Activated CD4-positive, CD25-positive, alpha-beta regulatory T cell treated with anti-CD3 and anti-CD28 coated beads, Interleukin-2, amount 50 U/mL, for 24 hours (primary cell): ENCODE results near the gene IL6ST.
A peak's percentile ranks its signal among the peaks of the same experiment; 100 is the strongest.

Experiments
- ATAC-seq, 2 donors: fragments of 150-1000 bp; cut with Tn5 transposase; one replicate each; pipeline ENCODE4 v1.10.0; 2021; ENCODE audit warnings: mild to moderate bottlenecking in 1 of 2, moderate library complexity in 1 of 2

Gene IL6ST

GRCh38 chr5:55918087-55919035 is 76.4 kb downstream of the IL6ST start:
- ATAC-seq = peak; percentile 60 to 64

DNA sequence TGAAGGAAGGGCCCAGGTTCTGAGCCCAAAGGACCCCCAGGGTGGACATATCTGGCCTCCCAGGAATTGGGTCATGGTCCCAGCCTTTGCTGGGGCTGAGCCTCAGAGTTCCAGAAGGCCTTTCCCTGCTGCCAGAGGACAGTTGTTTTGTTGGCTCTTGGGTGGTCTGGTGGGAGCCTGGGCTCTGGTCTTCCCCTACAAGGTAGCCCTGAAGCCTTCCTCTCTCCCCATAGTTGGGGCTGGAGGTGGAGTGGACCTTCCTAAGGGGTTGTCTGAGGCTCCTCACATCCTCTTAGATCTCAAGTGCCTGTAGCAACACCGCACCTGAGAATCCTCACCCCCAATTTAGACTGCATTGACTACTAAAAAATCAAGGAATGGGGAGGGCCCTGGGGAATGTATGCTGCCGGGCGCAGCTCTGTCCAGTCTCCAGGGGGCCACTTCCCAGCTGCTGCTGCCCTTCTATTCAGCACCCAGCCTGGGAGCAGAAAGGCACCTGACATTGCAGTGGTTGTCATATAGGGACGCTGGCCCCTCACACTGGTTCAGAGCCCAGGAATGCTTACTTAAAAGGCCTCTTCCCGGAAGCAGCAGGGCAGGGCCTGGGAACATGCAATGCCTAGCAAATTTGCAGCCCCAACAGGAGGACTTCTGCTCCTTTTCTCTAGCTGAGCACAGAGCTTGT is 77.2 kb downstream of the IL6ST start:
- no peak for ATAC-seq

GRCh38 chr5:55916986-55917385 is 77.8 kb downstream of the IL6ST start:
- ATAC-seq = no peak

DNA sequence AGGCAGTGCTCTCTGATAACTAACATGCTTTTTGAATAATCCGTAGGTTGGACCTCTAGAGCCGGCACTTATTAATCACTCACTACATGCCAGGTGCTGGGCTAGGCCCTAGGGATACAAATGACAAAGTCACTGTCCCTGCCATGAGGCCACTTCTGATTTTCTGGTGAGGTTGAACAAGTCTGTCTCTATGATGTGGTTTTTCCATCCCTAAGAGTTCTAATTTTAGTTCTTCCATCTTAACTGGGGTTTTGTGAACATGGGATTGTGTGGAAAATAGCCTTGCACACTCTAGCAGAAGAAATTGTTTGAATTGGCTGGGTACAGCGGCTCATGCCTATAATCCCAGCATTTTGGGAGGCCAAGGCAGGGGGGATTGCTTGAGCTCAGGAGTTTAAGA is 79.0 kb downstream of the IL6ST start:
- no peak for ATAC-seq

- no peak for ATAC-seq
These were observed 79.8 kb downstream of the IL6ST start for GRCh38 chr5:55914971-55915370.

DNA sequence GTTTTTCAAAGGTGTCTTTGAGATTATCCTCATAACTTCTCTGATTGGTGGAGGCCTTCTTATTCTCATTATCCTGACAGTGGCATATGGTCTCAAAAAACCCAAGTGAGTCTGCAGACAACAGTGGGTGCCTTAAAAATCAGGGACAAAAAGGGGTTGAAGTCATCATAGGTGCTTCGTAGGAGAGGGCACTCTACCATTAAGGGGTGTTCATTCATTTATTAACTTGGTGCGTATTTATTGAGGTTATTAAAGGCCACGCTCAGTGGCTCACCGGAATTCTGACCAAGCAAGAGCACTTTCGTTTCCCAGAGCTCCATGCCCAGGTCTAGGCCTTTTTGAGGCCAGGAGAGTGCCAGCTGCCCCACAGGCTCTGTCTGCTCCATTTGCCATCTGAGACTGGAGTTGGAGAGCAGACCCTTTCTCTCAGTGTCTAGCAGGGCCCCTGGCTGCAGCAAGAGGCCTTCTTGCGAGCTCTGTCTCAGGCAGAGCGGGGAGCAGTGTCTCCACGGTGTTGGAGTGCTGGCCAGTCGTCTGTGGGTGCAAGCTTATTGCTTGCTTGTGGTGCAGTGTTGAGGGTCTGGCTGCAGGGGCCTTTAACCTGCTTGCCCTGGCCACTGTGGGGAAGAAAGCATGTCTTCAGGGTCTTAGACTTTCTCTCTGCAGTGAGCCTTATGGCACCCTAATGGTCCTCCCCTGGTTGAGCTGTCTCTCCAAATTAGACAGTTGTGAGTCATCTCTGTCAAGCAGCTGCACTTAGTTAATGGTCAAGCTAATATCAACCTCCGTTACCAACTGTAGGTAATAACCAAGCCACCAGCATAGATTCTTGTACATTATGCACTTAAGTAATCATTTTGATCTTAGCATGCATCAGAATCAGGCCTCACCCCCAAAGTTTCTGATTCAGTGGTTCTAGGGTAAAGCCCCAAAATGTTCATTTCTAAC is 81.0 kb downstream of the IL6ST start:
- no peak for ATAC-seq

DNA sequence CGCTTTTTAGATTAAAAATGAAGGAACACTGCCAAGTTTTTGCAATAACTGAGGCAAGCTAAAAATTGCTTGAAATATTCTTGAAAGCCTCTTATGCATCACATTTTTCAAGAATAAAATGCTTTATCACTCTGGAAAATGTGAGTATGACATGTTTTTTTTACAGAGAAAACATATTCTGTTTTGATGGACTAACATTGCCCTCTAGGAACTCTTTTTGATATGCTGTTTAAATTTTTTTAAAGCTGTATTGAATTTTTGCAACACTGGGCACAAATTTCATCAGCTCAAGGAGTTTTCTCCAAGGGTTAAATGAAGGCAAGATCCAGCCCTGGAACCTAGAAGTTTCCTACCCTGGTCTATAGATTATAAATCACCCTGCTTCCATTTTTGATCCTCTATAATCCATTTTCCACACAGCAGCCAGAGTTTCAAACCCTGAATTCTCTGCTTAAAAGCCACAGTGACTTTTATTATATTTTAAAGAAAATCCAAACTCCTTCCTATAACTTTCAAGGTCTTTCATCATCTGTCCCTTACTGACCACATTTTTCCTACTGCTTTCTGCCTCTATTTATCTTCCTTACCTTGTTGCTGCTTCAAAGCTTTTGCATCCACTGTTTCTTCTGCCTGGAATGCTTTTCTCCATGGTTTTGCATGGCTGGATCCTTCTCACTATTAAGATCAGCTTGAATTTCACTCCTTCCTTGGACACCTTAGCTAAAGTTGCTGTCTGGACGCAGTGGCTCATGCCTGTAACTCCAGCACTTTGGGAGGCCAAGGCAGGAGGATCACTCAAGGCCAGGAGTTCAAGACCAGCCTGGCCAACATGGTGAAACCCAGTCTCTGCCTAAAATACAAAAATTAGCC is 82.7 kb downstream of the IL6ST start:
- no peak for ATAC-seq

GRCh38 chr5:55908804-55909203 is 86.0 kb downstream of the IL6ST start:
- ATAC-seq = no peak

DNA sequence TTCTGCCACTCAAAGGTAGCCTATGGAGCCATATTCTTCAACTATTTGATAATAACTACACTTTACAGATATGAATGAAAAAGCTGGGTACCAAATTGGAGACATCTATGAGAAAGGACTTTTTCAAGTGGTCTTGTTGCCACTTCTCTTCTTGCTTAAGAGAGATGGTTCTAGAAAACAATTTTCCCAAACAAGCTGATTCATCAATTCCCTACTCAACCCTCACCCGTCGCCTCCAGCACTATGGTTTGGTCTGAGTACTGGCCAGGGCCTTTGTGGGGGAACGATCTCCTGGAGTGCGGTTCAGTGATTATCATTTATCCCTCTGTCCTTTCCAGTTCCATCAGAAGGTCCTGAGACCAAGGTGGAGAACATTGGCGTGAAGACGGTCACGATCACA is 86.8 kb downstream of the IL6ST start:
- no peak for ATAC-seq

- ATAC-seq = no peak
These were observed 89.5 kb downstream of the IL6ST start for GRCh38 chr5:55905251-55905650.

GRCh38 chr5:55904152-55904551 is 90.6 kb downstream of the IL6ST start:
- ATAC-seq = peak in 1 of 2 donors; percentile 20

DNA sequence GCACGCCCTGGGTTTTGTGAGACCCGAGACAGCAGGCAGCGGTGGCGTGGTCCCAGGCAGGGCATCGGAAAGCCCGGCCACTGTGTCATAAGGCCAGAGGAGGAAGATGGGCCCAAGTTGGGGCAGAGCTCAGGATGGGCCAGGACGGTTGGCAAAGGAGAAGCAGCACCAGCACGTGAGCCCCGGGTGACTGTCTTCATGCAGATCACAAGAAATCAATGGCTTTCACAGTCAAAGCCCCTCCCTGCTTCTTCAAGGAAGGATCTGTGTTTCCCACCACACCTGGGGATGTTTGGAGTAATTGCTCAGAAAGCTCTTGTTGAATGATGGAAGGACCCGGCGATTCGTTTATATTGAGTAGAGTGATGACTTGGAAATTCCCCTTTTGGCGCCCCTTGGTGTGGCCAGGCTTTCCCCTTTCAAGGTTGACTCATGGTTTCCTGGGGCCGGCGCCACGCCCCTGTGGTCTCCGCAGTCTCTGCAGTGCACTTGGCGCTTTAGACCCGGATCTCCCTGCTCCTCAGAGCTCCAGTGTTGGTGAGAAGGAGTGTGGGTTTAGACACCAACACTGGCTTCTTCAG is 91.6 kb downstream of the IL6ST start:
- peak; percentile 89 to 94 for ATAC-seq

GRCh38 chr5:55902696-55903095 is 92.1 kb downstream of the IL6ST start:
- no peak for ATAC-seq

DNA sequence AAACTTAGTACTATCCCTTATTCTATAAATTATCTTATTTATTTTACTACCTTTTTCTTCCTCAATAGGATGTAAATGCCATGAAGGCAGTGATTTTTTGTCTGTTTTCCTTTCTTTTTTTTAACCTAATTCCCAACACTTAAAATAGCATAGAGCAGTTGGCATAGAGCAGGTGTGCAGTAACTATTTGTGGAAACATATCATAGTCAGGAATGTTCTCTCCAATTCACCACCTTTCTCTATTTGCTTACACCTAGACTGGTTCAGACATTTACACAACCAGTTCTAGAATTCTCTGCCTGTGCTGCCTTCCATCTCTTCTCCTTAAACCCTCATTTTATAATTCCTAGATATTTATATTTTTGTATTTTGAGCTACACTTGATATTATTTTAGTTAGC is 94.0 kb downstream of the IL6ST start:
- no peak for ATAC-seq

- no peak for ATAC-seq
These were observed 94.7 kb downstream of the IL6ST start for GRCh38 chr5:55900068-55900467.

GRCh38 chr5:55899344-55899743 is 95.4 kb downstream of the IL6ST start:
- ATAC-seq = no peak

DNA sequence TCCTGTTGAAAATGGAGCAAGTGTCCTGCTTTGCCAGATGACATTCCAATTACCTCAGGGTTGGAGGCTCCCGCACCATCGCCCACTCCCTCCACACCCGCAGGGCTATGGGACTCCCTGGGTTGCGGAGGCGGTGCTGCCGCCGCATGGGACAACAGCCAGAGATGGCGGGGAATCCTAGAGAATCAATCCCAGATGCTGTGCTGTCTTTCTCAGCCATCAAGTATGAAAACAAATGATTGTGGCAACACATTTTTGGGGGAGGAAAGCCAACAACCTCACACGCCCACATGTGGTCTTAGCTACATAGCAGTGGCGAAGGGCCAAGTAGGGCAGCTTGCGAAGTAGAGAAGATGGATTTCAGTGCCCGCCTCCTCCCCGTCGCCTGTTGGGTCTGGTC is 96.9 kb downstream of the IL6ST start:
- ATAC-seq = no peak

GRCh38 chr5:55897206-55897894 is 97.4 kb downstream of the IL6ST start:
- ATAC-seq = no peak

DNA sequence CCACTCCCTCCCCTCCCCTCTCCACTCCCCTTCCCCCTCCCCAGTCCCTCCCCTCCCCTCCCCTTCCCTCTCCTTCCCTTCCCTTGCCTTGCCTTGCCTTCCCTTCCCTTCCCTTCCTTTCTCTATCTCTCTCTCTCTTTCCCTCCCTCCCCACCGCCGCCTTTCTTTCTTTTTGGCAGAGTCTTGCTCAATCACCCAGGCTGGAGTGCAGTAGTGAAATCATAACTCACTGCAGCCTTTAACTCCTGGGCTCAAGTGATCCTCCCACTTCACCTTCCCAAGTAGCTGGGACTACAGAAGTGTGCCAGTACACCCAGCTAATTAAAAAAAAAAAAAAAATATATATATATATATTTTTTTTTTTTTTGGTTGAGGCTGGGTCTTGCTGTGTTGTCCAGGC is 98.1 kb downstream of the IL6ST start:
- no peak for ATAC-seq

DNA sequence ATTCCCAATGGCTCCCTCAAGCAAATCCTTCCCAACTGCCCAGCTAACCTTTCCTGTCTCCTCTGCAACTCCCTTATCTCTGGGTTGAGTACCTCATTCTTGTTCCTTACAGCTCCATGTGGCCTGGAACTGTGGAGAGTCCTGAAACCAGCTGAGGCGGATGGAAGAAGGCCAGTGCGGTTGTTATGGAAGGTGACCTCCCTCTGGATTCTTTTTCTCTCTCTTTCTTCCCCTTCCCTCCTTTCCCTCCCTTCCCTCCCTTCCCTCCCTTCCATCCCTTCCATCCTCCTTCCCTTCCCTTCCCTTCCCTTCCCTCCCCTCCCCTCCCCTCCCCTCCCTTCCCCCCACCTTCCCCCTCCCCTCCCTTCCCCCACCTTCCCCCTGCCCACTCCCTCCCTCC is 98.5 kb downstream of the IL6ST start:
- no peak for ATAC-seq

- ATAC-seq = no peak
These were observed 99.4 kb downstream of the IL6ST start for GRCh38 chr5:55895346-55895745.
